GM18907 (cell line): ENCODE data around the gene CEACAM16.

ENCODE experiments used
- ATAC-seq: cut with Tn5 transposase; IDR thresholded peaks from one replicate; pipeline ENCODE4 v1.9.1; 2021; ENCODE audit warnings: mild to moderate bottlenecking, moderate library complexity; ENCODE audit not compliant: unreplicated experiment

Gene CEACAM16

DNA sequence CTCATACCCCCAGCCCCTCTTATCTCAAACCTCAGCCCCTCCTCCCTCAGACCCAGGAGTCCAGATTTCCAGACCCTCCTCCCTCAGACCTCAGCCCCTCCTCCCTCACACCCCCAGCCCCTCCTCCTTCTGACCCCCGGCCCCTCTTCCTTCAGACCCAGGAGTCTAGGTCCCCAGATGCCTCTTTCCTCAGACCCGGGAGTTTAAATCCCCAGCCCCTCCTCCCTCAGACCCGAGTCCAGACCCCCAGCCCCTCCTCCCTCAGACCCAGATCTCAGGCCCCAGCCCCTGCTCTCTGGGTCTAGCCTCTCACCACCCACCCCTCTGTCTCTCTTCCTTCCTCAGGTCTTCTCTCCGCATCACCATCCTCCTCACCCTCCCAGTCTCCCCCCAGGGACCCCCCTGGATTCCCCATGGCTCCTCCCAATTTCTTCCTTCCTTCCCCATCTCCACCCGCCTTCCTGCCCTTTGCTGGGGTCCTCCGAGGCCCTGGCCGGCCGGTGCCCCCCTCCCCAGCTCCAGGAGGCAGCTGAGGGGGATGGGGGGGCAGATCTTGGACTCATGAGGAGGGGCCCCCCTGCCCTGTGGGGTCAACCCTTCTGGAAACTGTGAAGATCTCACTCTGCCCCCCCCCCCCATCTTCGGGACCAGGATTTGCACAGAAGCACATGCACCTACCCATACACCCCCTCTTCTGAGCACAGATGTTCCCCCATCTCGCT, 60.3 kb downstream of the CEACAM16 start:
- ATAC-seq: no peak
